Pancreas (tissue), 10 donors: ENCODE results near the gene HIVEP3. TPM values are rescaled to one million over a fixed set of nuclear protein-coding genes. Genes with fewer than 3 reads are reported as not detected.
A peak's percentile ranks its signal among the peaks of the same experiment; 100 is the strongest.

Source experiments
- ATAC-seq, 4 donors: fragments of 200-7000 bp; cut with Tn5 transposase; one replicate each; pipeline versions ENCODE4 v1.8.0 to v1.9.1; 2020; ENCODE audit warnings: mild to moderate bottlenecking in 4 of 4, moderate library complexity in 4 of 4
- DNase-seq, 6 donors: peaks; one replicate each; pipeline ENCODE4 v3.0.0-alpha.2; 2020
- FAIRE-seq: peaks from 2 replicates; lab custom pipeline; 2012; peaks lifted over from hg19 to GRCh38; lab: Jason Lieb, UNC
- H3K27ac ChIP-seq, 4 donors: fragments of 200-600 bp; sonication (generic); 1 replicate in 3 of 4; 2 replicates in 1 of 4; pipeline versions ENCODE4 v1.5.0 to v1.8.0; 2020
- H3K27me3 ChIP-seq, 4 donors: fragments of 200-600 bp; one replicate each; pipeline ENCODE4 v1.8.0; 2021
- H3K36me3 ChIP-seq, 3 donors: fragments of 200-600 bp; sonication (generic) in 1 of 3; one replicate each; pipeline versions ENCODE4 v1.5.0 to v1.8.0; 2020 to 2021
- H3K4me1 ChIP-seq, 3 donors: fragments of 200-600 bp; one replicate each; pipeline ENCODE4 v1.8.0; 2021
- H3K4me3 ChIP-seq, 4 donors: fragments of 200-600 bp; sonication (generic) in 2 of 4; one replicate each; pipeline versions ENCODE4 v1.5.0 to v1.8.0; 2020 to 2021
- H3K9me3 ChIP-seq, 4 donors: fragments of 200-600 bp; one replicate each; pipeline ENCODE4 v1.8.0; 2021
- WGBS, 2 donors: extraction: QIAGEN DNeasy Blood & Tissue Kit; methylation state at CpG; one replicate each; pipeline ENCODE4 v1.1.7; 2013; 5-methylcytosine and 5-hydroxymethylcytosine counted together
- intact Hi-C, 3 donors: fragments of 100-400 bp; cut with DNase I; formaldehyde crosslinking; loops; one replicate each; pipeline versions ENCODE4 v1.11.1 to v1.14.2; 2022
- polyA plus RNA-seq, 2 donors: library from polyadenylated mRNA; stranded (reverse); fragments of 200-250 nt; gene quantifications; one replicate each; pipeline ENCODE4 v1.2.3, GENCODE V29; 2013
- total RNA-seq, 6 donors: library from RNA; stranded (reverse); fragmentation: NEBNext Ultra II Directional in 4 of 6; extraction: Animal tissue kit (Norgen Biotek cat#: 25700) in 4 of 6; gene quantifications; one replicate each; pipeline versions ENCODE4 v1.2.1 to v1.2.4, GENCODE V29; 2021 to 2023
- TF ChIP-seq, protein P1 (sequence below), 4 donors: fragments of 200-600 bp; sonication (generic) in 3 of 4; IDR thresholded peaks; one replicate each; pipeline versions ENCODE4 v1.5.0 to v1.8.0; 2021; ENCODE audit warnings: antibody characterized with exemption in 4 of 4
- donor health status: healthy with polysubstance abuse.
- donor health status: DM: no; HTN: no; CAD: no; lungs with moderate emphysema.
- donor health status: DM: no; HTN: no; CAD: no.
- donor health status: control.
- donor health status: control.
- donor health status: Bipolar disorder and iron deficiency.
- donor health status: DM: yes; HTN: yes; CAD: no.
- donor health status: DM: no; HTN: no; CAD: no.
- donor health status: DM: no; HTN: no; CAD: no.
- donor health status: DM: yes; HTN: yes; CAD: no.

HIVEP3 gene
- total and polyA plus RNA-seq, 8 donors = 2.7 to 5.0 (median 3.1) TPM

GRCh38 chr1:41735631-41736260 lies 183.0 kb downstream of the HIVEP3 start:
- Histone ChIP-seq H3K27ac (no peak overlapping the region), H3K27me3 (no peaks in the 10 kb centered on the region), H3K9me3 (no peaks in the 10 kb centered on the region), H3K4me3 (no peak overlapping the region), H3K4me1 (no peaks in the 10 kb centered on the region), H3K36me3 (no peaks in the 10 kb centered on the region)
- intact Hi-C loops = no loop called here
- ATAC-seq (peak in 1 of 4 donors; percentile 6), DNase-seq (no peak), FAIRE-seq (no peak)
- TF ChIP-seq, protein P1, sequence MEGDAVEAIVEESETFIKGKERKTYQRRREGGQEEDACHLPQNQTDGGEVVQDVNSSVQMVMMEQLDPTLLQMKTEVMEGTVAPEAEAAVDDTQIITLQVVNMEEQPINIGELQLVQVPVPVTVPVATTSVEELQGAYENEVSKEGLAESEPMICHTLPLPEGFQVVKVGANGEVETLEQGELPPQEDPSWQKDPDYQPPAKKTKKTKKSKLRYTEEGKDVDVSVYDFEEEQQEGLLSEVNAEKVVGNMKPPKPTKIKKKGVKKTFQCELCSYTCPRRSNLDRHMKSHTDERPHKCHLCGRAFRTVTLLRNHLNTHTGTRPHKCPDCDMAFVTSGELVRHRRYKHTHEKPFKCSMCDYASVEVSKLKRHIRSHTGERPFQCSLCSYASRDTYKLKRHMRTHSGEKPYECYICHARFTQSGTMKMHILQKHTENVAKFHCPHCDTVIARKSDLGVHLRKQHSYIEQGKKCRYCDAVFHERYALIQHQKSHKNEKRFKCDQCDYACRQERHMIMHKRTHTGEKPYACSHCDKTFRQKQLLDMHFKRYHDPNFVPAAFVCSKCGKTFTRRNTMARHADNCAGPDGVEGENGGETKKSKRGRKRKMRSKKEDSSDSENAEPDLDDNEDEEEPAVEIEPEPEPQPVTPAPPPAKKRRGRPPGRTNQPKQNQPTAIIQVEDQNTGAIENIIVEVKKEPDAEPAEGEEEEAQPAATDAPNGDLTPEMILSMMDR (IDR thresholded peaks at IDR 0.05) = no peak
- WGBS, 2 donors = 83 to 84% methylated on average over 13 of the region's 13 CpGs

GRCh38 chr1:41735139-41735538 lies 183.6 kb downstream of the HIVEP3 start:
- intact Hi-C loops = no loop called here
- TF ChIP-seq, protein P1 (IDR thresholded peaks at IDR 0.05) = no peak
- H3K4me3 ChIP-seq = no peak overlapping the region
- FAIRE-seq (no peak), ATAC-seq (no peak), DNase-seq (no peak)
- no peaks in the 10 kb centered on the region for H3K36me3 ChIP-seq
- WGBS, 2 donors = 94 to 97% methylated on average over 4 of the region's 4 CpGs
- H3K9me3 ChIP-seq = no peaks in the 10 kb centered on the region
- no peak overlapping the region for H3K27ac ChIP-seq
- H3K4me1 ChIP-seq = no peaks in the 10 kb centered on the region
- H3K27me3 ChIP-seq = no peaks in the 10 kb centered on the region

- ATAC-seq (no peak), FAIRE-seq (no peak), DNase-seq (no peak)
- no peaks in the 10 kb centered on the region for H3K4me1 ChIP-seq
- H3K4me3 ChIP-seq = no peak overlapping the region
- H3K9me3 ChIP-seq = no peaks in the 10 kb centered on the region
- TF ChIP-seq, protein P1 (IDR thresholded peaks at IDR 0.05) = no peak
- no peaks in the 10 kb centered on the region for H3K27me3 ChIP-seq
- WGBS, 2 donors = 88 to 89% methylated on average over 11 of the region's 11 CpGs
- H3K27ac ChIP-seq = no peak overlapping the region
- H3K36me3 ChIP-seq = no peaks in the 10 kb centered on the region
- intact Hi-C loops = no loop called here
These were observed 184.3 kb downstream of the HIVEP3 start for GRCh38 chr1:41734201-41734970.

DNA sequence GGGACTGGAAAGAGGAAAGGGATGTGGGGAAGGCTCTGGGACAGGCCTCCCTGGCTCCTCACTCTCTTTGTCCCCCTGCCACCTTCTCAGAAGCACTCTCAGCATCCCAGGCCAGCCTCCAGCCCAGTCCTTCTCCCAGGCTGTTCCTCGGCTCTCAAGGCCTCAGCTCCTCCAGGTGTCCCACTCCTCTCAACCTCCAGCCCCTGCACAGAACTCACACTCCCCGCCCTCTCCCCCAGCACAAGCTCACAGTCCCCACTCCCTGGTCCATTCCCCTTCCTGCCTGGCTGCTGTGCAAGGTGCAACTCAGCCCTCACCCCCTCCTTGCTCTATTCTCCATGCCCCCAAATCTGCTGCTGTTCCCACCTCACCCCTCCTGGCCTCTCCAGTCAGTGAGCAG lies 185.0 kb downstream of the HIVEP3 start:
- FAIRE-seq = no peak
- DNase-seq = no peak
- 88 to 100% methylated on average over 2 of the region's 2 CpGs for WGBS, 2 donors
- no peak overlapping the region for H3K4me3 ChIP-seq
- H3K36me3 ChIP-seq = no peaks in the 10 kb centered on the region
- no peaks in the 10 kb centered on the region for H3K27me3 ChIP-seq
- H3K9me3 ChIP-seq = no peaks in the 10 kb centered on the region
- no peak overlapping the region for H3K27ac ChIP-seq
- intact Hi-C loops = no loop called here
- TF ChIP-seq, protein P1 (IDR thresholded peaks at IDR 0.05) = no peak
- no peaks in the 10 kb centered on the region for H3K4me1 ChIP-seq
- no peak for ATAC-seq

GRCh38 chr1:41733021-41733420 lies 185.7 kb downstream of the HIVEP3 start:
- H3K36me3 ChIP-seq = no peaks in the 10 kb centered on the region
- no peak overlapping the region for H3K27ac ChIP-seq
- ATAC-seq = no peak
- DNase-seq = no peak
- no peaks in the 10 kb centered on the region for H3K9me3 ChIP-seq
- TF ChIP-seq, protein P1 (IDR thresholded peaks at IDR 0.05) = no peak
- H3K4me1 ChIP-seq = no peaks in the 10 kb centered on the region
- no peak overlapping the region for H3K4me3 ChIP-seq
- 74 to 81% methylated on average over 2 of the region's 2 CpGs for WGBS, 2 donors
- intact Hi-C loops = no loop called here
- no peaks in the 10 kb centered on the region for H3K27me3 ChIP-seq
- no peak for FAIRE-seq
